A673 (cell line): ENCODE measurements around the gene NFIC. TPM values are rescaled to one million over a fixed set of nuclear protein-coding genes. Genes with fewer than 3 reads are reported as not detected.

Experiments used
- BruUV-seq: library from RNA; stranded (reverse); fragments of 400-500 nt; replicated peaks from 2 replicates; lab custom pipeline; 2021; lab: Mats Ljungman, UMichigan
- CTCF ChIA-PET: fragments of 300-600 bp; sonication (Branson Sonifier 250); formaldehyde crosslinking; loops from one replicate; lab custom pipeline; 2022; ENCODE audit warnings: antibody characterized with exemption; lab: Charles Lee
- POLR2A ChIA-PET: fragments of 300-600 bp; sonication (Branson Sonifier 250); formaldehyde crosslinking; loops from one replicate; lab custom pipeline; 2022; ENCODE audit warnings: antibody characterized with exemption; ENCODE audit not compliant: low non-redundant PET; lab: Charles Lee
- DNase-seq: peaks from one replicate; pipeline ENCODE4 v3.0.0-alpha.2; 2015; ENCODE audit warnings: low spot score
- H3K27ac ChIP-seq: fragments of 200-600 bp; sonication (generic); 2 replicates; pipeline ENCODE4 v1.5.1; 2016; ENCODE audit warnings: mixed run types, low read depth, mild to moderate bottlenecking, mixed read lengths, antibody characterized with exemption, low read length; ENCODE audit not compliant: poor library complexity, severe bottlenecking
- H3K27me3 ChIP-seq: fragments of 200-600 bp; sonication (generic); replicated peaks from 2 replicates; pipeline ENCODE4 v1.6.1; 2017; ENCODE audit warnings: mixed run types, low read depth, mild to moderate bottlenecking, mixed read lengths, antibody characterized with exemption, low read length; ENCODE audit not compliant: insufficient read depth, poor library complexity
- H3K36me3 ChIP-seq: fragments of 200-600 bp; sonication (generic); 2 replicates; pipeline ENCODE4 v1.6.1; 2016; ENCODE audit warnings: mixed run types, mild to moderate bottlenecking, mixed read lengths, antibody characterized with exemption, low read length; ENCODE audit not compliant: insufficient read depth, poor library complexity, severe bottlenecking
- H3K4me1 ChIP-seq: fragments of 200-600 bp; sonication (generic); 2 replicates; pipeline ENCODE4 v1.6.1; 2017; ENCODE audit warnings: mixed run types, mild to moderate bottlenecking, mixed read lengths, antibody characterized with exemption, low read length; ENCODE audit not compliant: insufficient read depth, poor library complexity, severe bottlenecking
- H3K4me3 ChIP-seq: fragments of 200-600 bp; sonication (generic); 2 replicates; pipeline ENCODE4 v1.5.1; 2016; ENCODE audit warnings: low read depth, mixed run types, mild to moderate bottlenecking, mixed read lengths, low read length; ENCODE audit not compliant: poor library complexity, severe bottlenecking
- H3K9me3 ChIP-seq: fragments of 200-600 bp; sonication (generic); 2 replicates; pipeline ENCODE4 v1.6.1; 2016; ENCODE audit warnings: mixed run types, low read depth, mild to moderate bottlenecking, mixed read lengths, antibody characterized with exemption, low read length; ENCODE audit not compliant: poor library complexity, severe bottlenecking
- CTCF ChIP-seq: fragments of 300-800, 200-600 bp; sonication (generic); conservative IDR thresholded peaks from 2 replicates; pipeline ENCODE4 v1.5.1; 2017; ENCODE audit warnings: low read depth, mild to moderate bottlenecking, antibody characterized with exemption, low read length, moderate library complexity, mixed read lengths
- EZH2 ChIP-seq: fragments of 200-600 bp; sonication (generic); IDR thresholded peaks from 2 replicates; pipeline ENCODE4 v1.6.1; 2017; ENCODE audit warnings: borderline replicate concordance, low read depth, mild to moderate bottlenecking, mixed read lengths, antibody characterized with exemption, low read length; ENCODE audit not compliant: poor library complexity, severe bottlenecking
- intact Hi-C: fragments of 100-400 bp; cut with micrococcal nuclease; formaldehyde crosslinking; loops from one replicate; pipeline ENCODE4 v1.10.0; 2022; ENCODE audit not compliant: unreplicated experiment
- total RNA-seq: library from RNA; stranded (reverse); gene quantifications from 2 replicates; pipeline ENCODE4 v1.2.3, GENCODE V29; 2021

The NFIC gene
- total RNA-seq, 1 experiment from 2014 or later: 112 TPM

GRCh38 chr19:3372413-3372812 is 6.0 kb downstream of the NFIC start:
- POLR2A ChIA-PET: no interaction called here
- no peaks in the 10 kb centered on the region for H3K9me3 ChIP-seq
- CTCF ChIA-PET: no interaction called here
- intact Hi-C loops: no loop called here
- H3K27ac ChIP-seq: no peak overlapping the region
- H3K27me3 ChIP-seq: no peaks in the 10 kb centered on the region
- no peak for DNase-seq
- peaks cover 4% of the 10 kb centered on the region for H3K36me3 ChIP-seq
- no peak overlapping the region for H3K4me3 ChIP-seq
- TF ChIP-seq EZH2 (no peak), CTCF (no peak)
- no TSS peak for BruUV-seq
- H3K4me1 ChIP-seq: peaks cover 29% of the 10 kb centered on the region

DNA sequence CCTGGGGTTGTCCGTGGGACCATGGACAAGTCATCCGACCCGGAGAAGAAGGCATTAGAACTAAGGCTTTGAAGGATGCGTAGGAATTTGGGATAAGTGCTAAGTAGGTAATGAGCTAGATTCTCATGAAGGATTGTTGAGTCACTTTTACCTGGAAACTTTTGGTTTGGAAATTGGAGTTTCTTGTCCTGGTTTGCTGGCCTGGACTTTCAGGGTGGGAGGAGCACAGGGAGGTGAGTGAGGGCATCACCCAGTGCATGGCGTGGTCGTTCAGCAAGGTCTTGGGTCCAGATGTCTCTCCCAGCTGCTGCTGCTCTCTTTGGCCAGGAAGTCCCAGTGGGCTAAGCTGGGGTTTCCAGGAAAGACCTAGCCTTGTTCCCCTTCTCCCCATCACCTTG is 7.6 kb downstream of the NFIC start:
- POLR2A ChIA-PET: no interaction called here

DNA sequence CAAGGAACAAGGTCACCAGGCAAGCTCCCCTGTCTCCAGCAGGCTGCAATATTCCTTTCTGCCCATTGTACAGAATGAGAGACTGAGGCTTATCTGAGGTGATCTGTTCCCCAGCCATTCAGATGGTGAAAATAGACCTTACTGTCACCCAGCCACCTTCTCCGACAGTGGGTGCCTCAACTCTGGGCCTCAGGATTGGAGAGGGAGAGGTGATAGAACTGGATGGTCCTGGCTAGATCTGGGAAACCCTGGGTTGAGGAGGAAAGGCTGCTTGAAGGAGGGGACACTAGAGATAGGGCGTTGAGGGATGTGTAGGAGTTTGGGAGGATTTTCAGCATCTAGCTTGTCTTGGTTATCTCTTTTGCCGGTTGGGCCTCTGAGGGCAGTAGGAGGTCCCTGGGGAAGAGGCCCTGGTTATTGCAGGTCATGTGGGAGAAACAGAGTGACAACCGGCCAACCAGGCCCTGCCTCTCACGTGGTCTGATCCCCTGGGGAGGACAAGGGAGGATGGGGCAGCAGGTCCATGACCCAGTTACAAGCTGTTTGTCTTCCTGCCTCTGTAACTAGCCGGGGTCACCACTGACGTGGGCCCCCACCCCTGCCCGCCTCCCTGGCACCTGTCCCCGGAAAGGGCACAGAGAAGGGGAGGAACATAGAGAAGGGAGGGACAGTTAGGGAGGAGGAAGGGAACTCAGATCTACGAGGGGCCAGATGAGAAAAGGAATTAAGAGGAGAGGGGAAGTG is 8.2 kb downstream of the NFIC start:
- H3K27ac ChIP-seq: peak overlapping the region; percentile 59
- DNase-seq: no peak
- H3K4me3 ChIP-seq: no peak overlapping the region
- POLR2A ChIA-PET: no interaction called here
- H3K36me3 ChIP-seq: peaks cover 4% of the 10 kb centered on the region
- TF ChIP-seq EZH2 (no peak), CTCF (no peak)
- no TSS peak for BruUV-seq
- CTCF ChIA-PET: no interaction called here
- no peaks in the 10 kb centered on the region for H3K9me3 ChIP-seq
- H3K27me3 ChIP-seq: no peaks in the 10 kb centered on the region
- peaks cover 11% of the 10 kb centered on the region for H3K4me1 ChIP-seq
- intact Hi-C loops: no loop called here

More for the DNA sequence above, 7.6 kb downstream of the NFIC start:
- CTCF ChIA-PET: no interaction called here
- DNase-seq: no peak
- BruUV-seq: no TSS peak
- TF ChIP-seq EZH2: no peak
- H3K27me3 ChIP-seq: no peaks in the 10 kb centered on the region
- H3K4me1 ChIP-seq: peaks cover 16% of the 10 kb centered on the region
- H3K36me3 ChIP-seq: peaks cover 4% of the 10 kb centered on the region
- no peak overlapping the region for H3K4me3 ChIP-seq
- H3K27ac ChIP-seq: no peak overlapping the region
- intact Hi-C loops: no loop called here
- no peaks in the 10 kb centered on the region for H3K9me3 ChIP-seq
